ENCODE results near the gene MITF.

Gene MITF

DNA sequence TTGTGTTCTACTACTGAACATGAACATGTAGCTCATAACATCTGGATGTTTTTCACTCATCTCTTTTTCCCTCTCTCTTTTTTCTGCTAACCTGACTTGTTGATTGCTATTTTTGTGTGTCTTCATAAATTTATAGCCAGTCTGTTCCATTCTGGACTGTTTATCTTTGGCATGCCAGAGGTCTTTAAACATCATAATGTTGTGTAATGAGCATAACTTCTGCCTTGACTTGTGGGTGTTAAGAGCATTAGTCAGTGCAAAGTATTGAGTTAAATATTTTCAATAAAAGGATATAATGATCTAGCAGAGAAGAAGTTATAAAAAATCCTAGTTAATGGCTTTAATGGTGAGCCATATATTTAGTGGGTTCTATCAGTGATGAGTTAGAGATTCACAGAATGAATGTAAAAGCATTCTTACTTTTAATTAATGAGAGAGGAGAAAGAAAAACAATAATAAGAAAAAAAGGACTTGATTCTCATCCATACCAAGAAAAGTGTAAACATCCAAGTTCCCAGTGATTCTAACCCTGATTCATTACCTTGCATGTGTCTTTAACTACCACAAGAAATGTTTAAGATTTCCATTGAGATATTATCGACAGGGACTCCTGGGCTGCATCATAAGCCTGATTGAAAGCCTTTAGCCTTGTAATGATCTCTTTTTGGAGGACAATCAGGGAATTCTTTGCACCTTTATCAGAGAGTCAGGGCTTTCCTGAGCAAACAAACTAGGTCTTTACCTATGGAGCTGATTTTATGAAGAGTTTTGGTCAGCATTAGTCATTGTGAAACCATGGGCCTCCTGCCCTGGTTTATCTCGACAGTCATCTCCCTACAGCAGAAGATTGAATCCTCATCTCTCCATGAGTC, 22.9 kb downstream of the MITF start:
- no peak for FAIRE-seq

DNA sequence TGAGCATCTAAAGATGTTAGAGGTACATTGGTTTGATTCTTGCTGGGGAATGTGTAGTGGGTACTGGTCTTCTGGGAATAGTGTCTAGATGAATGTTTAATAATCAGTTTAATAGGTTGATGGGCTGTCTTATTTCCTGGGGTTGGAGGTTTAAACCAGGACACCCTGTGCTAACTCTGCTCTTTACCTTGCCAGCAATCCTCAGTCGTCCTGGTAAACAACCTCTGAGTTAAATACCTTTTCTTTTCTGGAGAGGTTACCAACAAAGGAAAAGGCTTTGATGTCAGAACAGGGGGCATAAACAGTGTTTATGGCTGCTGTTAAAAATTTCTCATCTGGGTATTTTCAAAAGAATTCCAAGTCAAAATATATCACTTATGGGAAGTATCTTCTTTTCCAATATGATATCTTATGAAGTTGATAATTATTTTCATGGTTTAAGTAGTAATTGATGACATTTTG, 23.5 kb downstream of the MITF start:
- FAIRE-seq = no peak

DNA sequence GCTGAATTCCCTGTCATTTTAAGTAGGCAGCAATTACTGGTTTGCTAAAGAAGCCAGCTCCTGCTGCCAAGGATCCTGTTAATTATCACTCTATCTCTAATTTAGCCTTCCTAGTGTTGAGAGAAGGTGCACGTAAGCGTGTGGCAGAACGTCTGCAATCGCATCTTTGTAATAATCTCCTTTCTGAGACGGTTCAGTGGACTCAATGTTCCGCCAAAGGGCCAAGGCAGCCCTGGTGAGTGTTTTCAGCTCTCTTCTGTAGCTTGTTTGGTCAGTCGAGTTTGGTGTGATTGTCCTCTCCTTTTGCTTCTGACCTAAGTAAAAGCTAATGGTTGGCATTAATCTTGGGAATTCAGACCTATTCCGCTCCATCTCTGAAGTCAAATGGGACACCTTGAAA, 24.2 kb downstream of the MITF start:
- no peak for FAIRE-seq

DNA sequence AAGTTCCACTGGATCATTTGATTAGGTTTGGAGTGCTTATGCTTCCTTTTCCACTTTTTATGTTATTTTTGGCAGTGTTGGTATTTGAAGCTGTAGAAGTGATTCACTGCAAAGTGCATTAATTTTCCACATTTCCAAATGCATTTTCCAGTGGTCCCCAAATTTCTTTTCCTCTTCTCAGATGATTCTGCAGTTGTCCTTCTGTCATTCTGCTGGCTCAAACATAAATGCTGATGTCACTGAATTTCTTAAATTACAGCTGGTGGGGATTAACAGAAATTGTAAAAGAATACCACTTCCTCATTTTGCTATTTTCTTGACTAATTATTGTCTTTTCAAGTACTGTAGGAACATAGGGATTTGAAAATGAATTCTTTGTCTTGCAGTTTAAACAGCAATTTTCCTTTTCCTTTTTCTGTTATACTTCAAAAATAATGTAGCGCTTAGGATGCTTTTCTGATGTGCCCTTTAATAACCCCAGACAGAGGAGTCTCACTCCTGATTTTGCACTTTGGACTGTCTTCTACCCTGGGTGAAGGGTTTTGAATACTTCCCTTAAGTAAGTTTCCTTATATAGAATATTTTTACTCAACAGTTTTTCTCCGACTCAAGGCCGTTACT, 25.0 kb downstream of the MITF start:
- FAIRE-seq = no peak

DNA sequence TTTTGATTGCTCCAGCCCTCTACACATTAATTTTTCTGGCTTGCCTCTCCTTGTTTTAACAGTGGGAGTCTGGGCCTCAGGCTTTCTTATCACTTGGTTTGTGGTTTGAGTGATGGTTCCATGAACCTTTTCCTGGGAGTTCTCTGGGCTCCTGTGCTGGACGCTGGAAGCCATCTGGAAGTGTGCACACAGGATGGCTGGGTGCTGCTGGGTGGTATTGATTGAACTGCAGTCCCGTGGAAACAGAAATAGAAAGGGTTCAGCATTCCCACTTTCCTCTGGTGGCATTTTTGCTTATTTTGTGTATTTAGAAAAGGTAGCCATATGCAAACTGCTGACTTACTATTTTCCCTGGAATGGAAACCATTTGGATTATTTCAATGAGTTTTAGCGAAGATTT, 25.6 kb downstream of the MITF start:
- no peak for FAIRE-seq

DNA sequence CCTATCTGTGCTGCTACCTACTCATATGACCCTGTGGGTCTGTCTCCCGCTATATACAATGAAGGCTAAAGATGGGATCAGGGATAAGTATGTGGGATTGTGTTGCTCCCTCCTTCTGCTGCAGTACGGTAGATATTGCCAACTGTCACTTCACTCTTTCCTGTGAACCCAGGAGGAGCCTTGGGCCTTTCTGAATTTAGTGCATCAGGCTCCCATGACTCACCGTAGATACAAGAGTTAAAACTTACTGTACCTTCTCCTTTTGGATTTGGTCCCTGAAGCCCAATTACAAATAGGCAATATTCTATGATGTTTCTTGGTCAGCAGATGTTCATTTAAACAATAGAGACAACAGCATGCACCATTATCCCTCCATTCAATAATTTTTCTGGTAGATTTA, 27.4 kb downstream of the MITF start:
- FAIRE-seq = no peak

DNA sequence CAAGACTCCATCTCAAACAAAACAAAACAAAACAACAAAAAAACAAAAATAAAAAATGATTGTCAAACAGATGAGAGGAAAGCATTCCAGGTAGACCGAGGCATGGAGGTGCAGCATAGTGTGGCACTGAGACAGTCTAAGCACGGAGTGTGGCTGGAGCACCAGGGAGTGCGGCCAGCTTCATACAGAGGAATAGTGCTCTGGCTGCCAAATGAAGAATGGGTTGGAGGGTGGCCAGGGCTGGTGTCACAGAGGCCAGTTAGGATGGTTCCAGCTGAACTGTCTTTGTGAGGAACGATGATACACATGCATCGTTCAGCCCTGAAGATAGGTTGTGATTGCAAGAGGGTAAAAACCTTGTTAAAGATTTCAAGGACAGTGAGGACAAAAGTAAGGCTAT, 28.3 kb downstream of the MITF start:
- FAIRE-seq = no peak

DNA sequence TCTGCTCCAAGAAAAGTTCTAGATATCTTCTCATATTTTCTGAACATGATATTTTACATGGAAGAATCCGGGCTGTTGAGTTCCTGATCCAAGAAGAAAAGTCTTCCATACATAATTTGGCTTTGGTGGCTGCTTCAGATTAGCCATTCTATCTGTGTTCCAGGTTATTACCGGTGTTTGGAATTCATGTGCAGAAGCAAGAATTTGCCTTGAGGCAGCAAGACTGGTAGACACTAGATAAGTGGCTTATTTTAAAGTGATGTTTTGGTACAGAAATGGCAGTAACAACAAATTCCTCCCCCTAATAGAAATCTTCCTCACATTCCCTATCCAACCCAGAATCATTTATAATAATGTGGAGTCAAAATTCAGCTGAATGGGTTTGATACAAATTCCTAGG, 29.2 kb downstream of the MITF start:
- no peak for FAIRE-seq

DNA sequence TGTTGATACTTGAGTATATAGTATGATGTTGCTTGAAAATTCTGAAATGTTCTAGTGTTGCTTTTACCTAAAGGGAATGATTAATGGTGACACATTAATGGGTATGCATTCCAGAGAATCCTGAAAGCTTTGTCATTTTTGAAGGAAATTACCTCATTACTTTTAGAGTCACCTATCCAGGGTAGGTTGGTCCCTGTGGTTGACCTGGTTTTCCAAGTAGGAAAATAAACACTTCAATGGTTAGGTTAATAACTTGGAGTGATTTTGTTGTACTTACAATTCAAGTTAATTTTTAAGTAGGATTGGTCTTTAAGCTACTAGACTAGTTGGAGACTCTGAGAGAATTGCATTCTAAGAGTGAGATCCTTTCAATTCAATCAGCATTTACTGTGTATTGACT, 31.0 kb downstream of the MITF start:
- no peak for FAIRE-seq

DNA sequence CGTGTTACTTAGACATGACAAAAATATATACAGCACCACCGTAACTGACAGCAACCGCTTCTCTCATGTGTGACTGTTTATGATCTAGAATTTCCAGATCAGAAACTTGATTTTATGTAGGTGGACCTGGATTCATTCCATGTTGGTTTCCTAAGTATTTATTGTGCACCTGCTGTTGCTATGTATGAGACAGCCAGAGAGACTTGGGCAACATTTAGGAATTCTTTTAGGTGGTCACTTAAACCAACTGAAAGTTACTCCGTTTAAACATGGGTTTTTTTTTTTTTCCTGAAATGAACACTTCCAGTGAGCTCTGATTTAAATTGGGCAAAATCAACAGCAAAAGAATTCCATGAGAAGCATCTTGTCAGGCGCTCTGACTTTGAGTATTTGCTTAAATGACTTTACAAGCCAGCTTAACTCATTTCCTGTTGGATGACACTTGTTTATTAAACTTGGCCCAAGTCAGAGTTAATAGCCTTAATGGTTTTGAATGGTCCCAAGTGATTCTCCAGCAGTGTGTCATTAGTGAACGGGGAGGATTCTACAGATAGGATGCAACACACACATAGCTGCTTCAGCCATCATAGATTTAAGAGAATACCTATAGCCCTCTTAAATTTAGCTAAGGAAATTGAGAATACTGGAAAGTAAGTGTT, 31.8 kb downstream of the MITF start:
- FAIRE-seq = no peak

DNA sequence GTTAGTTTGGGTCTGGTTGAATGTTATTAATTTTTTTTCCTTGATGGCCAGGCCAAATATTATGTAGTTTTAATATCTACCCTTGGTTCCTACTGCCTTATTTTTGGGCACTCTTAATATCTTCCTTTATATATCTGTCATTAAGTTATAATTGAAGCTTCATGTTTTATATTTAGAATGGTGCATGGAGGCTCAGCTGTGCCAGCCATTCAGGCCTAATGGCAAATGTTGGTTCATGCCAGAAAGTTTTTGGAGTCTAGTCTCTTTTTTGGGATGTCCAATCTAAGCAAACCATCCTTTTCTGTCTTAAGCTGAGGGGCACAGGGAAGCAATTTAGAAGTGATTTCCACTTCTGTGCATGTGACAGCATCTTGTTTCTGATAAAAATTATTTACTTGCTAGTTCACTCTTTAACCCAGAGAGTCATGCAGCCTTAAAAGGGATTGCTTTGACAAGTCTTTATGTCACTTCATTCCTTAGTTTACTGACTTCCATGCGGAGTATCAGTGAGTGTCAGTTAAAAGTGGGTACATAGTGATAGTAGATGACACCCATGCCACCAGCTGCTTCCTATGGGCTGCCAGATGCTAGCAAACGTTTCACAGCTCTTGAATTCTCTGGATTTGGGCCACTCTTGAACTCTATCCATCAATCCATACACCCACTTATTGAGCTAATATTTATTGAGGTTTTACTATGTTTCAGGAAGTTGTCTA, 33.0 kb downstream of the MITF start:
- FAIRE-seq = no peak

DNA sequence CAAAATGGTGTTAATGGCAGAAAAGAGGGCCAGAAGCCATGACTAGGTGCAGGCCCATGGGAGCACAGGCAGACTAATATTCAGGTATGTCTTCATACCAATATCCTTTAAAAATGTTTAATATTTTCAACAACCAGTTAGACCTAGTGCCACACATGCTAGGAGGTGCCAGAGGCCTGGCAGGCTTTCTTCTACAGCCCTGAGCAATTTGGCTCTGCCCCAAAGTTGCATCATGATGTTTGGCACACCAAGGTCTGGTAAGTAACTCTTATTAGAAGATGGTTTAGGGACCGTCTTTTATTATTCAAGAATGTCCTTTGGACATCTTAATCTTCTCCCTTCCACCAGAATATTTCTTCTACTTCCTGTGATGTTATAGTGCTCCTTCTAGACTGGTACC, 34.8 kb downstream of the MITF start:
- FAIRE-seq = no peak

DNA sequence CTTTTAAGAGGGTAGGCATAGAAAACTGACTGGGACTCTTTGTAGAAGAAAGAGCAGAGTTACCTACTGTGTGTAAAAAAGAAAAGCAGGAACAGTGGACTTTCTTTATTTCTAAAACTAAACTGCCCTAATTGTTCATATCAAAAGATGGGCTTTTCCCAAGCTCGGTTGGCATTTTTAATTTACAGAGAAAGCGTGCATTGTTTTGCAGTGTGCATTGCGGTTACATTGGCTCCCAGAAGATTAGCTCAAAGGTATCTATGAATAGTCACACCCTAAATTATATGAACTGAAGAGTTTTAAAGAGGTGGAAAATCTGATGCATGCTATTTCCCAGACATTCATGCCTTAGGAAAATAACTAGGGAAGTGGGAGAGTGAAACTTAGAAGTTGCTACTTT, 36.5 kb downstream of the MITF start:
- FAIRE-seq = no peak

DNA sequence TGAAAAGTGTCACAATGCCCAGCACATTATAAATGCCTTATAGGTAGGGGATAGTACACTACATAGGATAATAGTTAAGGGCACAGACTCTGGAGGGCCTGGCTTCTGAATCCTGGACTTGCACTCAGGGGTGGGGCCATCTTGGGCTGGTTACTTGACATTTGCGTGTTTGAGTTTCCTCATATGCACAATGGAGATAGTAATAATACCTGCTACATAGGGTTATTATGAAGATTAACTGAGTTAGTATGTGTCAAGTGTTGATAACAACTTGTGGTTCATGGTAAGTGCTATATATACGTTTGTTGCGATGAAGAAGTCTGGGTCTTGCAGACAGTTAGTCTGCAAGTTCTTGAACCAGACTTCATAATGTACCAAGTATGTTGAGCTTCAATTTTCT, 37.0 kb downstream of the MITF start:
- FAIRE-seq = no peak

DNA sequence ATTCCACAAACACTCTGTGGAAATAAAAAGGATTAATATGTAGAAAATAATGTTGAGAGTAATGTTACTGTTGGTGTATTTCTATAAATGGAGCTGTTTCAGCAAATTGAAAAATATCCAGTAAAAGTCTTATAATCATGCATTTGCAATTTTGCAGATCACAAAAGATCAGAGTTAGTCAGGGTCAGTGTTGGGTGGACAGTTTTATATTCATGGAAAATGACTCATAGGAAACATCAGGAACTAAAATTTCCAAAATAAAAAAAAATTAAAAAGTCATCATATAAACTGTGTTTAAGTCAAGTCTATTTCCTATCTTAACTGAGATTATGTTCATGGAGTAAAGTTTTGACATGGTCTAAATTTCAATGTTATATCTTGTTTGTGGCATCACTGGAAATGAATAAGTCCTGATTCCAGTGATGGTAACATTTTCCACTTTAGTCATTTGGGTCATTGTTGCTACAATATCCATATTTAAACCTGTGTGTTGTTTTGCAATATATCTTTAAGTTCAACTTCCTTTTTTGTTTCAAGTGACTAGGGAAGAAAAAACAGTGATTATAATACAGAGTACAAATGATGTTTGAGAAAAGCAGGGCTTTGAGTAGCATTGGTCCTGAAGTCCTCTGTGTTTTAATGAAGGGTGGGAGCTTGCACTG, 37.8 kb downstream of the MITF start:
- no peak for FAIRE-seq

DNA sequence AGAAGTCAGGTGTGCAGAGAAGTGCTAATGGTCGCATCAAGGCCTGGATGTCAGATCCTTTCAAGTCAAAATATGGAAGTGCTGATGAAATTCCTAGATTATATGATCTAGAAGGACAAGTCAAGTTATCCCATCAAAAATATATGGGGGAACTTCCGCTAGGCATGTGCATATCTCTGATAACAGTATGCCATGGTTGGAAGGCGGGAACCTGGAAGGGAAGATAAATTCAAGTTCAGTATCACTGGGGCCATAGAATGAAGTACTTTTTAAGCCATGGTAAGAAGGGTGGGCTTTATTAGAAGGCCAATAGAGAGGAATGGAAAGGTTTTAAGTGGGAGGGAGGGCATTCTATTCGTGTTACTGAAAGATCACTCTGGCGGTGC, 38.3 kb downstream of the MITF start:
- no peak for FAIRE-seq

DNA sequence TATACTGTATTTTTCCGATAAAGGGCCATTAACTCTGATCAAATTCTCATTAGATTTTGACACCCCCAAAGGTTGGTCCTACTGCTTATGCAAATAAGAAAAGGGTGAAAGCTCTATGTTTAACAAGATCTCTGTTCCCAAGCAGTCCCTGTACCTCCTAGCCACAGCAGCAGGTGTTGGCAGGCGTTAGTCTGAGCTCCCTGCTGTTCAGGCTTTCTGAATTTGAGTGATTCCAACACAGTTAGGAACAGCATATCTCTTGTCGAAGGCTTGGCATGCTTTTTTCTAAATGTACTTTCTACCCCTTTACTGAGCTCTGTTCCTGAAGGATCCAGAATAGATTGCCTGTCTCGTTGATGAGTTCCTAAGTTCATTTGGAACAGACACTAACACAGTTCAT, 42.3 kb downstream of the MITF start:
- FAIRE-seq = no peak

DNA sequence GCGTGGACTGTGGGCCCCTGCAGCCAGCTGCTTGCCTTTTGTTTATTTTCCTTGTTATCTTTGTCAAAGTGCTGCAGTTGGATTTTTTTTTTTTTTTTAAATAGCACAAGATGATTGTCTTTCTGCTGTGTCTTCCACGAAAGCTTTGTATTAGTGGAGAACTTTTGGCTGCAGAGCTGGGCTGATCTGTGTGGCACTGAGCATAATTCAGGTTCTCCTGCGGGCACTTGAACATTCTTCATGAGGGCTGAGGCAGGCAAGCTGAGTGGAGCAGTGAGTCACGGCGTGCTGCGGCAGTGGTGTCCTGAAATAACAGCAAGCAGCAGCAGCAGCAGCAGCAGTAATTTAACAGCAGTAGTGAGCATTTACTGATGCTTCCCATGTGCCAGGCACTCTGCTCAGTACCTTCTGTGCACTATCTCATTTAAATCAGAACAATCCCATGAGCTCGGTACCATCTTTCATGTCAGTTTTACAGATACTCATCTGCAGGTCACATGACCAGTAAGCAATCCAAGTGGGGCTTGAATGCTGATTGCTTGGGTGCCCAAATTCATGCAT, 45.8 kb downstream of the MITF start:
- no peak for FAIRE-seq

DNA sequence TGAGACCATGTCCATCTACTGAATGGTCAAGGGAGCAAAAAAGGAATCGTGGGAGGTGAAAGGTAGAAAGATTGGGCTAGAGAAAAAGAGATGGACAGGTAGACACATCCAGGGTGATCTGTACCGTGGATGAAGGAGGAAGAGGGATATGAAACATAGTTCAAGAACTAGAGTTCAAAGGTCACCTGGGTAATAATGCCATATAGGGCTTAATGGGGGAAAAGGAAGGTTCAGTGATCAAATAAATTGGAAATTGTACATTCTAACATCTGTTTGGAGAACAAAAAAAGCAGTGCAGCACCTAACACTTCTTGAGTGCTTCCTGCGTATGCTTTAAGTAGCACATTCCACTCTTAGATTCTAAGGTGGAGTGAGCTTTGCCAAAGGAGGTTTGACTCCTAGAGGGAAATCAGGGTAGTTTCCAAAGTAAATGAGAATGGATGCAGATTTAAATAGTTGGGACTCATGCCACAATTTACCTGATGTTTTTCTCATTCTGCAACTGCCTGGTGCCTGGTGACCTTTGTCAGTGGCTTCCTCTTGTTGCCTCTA, 46.6 kb downstream of the MITF start:
- no peak for FAIRE-seq

DNA sequence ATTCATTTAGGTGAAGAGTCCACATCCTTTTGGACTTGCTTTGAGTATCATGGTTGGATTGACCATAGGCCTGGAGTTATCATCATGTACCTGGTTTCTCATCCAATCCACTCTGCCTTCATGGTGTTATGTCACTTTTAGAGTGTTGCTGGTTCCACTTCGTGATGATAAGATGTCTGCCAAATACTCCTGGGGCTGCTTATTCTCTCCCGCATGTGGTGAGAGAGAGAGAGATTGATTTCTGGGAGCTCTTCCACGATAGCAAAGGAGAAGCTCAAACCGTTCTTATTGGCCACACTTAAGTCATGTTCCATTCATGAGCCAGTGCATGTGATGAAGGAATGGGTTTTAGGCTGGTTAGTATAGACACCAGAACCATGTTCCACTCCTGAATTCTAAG, 47.6 kb downstream of the MITF start:
- FAIRE-seq = no peak

DNA sequence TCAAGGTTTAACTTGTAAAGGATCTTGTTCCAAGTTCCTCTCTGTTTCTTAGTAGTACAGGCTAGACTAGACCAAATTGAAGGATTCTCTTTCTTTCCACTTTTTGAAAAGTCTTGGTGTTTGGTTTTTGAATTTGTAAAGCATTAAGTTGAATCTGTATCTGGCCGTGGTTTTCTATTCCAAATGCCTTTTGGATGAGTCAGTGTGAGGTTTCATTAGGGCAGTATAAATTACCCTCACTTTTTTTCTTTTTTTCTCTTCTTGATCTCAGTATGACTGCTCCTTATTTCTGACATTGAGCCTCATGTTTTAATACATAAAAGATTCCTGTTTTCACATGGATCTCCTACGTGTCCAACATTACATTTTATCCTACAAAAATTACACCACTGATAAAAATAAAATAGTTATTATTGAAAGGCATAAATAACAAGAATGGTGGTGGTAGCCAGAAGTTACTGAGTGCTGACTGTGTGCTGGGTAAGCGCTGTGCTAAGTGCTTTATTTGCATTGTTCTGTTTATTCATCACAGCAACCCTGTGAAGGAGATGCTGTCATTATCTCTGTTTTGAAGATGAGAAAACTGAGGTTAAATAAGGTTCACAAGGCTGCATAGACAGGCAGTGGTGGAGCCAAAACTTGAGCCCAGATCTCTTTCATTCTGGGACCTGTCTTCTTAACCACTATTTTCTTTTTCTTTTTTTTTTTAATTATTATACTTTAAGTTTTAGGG, 48.3 kb downstream of the MITF start:
- no peak for FAIRE-seq

DNA sequence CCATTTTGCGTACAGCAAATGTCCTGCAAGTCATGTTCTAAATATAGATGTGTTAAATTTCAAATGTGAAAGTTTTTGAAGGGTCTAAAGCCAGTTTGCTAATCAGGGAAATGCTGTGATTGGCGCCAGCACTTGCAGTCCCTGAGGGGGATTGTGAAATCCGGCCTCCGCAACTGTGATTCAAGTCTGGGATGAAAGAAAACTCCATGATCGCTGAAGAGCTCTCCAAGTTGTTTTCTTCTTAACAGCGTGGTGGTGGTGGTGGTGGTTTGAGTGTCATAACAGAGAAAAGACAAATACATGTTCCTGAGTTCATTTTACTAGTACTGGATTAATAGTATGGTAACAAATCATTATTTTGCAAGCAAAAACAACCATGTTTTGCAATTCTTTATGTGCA, 51.8 kb downstream of the MITF start:
- no peak for FAIRE-seq

Data from A204.1 (cell line).